ENCODE data around the gene SF1.
"Not testable (repeated sequence)": the region's sequence is repeated elsewhere in the genome, so short reads cannot be mapped to it uniquely, and the experiment has no call there.

Gene SF1, protein sequence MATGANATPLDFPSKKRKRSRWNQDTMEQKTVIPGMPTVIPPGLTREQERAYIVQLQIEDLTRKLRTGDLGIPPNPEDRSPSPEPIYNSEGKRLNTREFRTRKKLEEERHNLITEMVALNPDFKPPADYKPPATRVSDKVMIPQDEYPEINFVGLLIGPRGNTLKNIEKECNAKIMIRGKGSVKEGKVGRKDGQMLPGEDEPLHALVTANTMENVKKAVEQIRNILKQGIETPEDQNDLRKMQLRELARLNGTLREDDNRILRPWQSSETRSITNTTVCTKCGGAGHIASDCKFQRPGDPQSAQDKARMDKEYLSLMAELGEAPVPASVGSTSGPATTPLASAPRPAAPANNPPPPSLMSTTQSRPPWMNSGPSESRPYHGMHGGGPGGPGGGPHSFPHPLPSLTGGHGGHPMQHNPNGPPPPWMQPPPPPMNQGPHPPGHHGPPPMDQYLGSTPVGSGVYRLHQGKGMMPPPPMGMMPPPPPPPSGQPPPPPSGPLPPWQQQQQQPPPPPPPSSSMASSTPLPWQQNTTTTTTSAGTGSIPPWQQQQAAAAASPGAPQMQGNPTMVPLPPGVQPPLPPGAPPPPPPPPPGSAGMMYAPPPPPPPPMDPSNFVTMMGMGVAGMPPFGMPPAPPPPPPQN

GRCh38 chr11:64778473-64779298 lies at the start of gene SF1:
TSS of gene SF1 (minus strand) at chr11:64778542. CDS start at chr11:64778392, 150 bp downstream.
- peak; percentile 89 to 98 (median 95) for DNase-seq (ENCODE audit: low read depth in 2 of 3, low spot score in 2 of 3)

GRCh38 chr11:64827451-64827839 lies 49.1 kb upstream of the SF1 start:
- DNase-seq (ENCODE audit: low read depth in 2 of 3, low spot score in 2 of 3): no peak

DNA sequence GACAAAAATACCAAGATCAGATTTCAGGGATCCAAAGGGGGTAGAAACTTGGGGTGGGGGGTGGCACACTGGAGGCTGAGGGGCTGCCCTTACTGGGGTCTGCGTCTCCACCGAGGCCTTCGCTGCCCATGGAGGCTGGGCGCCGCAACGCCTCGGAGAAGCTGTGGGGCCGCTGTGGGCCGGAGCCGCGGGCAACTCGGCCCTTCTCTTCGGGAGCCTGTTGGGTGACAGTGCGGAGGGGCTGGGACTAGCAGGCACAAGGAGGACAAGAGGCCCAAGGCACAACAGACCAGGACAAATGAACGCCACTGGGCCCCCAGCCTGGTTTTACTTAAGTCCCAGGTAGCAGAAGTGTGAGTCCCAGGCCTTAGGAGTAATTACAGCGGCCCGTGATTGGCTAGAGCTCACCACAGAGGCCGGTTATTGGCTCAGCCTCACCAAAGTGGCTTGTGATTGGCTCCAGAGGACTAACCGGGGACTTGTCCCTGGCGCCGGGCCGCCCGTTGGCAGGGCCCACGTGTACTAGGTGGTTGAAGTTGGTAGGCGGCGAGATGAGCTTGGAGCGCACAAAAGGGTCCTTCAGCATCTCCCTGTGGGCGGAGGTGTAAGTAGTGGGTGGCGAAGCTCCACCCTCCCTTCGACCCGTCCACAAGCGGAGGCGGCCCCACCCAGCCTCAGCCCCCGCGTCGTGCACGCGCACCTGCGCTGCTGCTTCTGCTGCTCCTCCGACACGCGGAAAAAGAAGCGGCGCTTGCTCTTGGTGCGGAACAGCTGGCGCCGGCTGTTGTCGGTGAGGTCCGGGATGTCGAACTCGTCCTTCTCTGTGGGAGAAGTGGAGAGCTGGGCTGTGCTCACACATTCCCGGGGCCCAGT lies 48.5 kb upstream of the SF1 start:
- DNase-seq (ENCODE audit: low read depth in 2 of 3, low spot score in 2 of 3): no peak

GRCh38 chr11:64826062-64826461 lies 47.7 kb upstream of the SF1 start:
- DNase-seq (ENCODE audit: low read depth in 2 of 3, low spot score in 2 of 3): no peak

DNA sequence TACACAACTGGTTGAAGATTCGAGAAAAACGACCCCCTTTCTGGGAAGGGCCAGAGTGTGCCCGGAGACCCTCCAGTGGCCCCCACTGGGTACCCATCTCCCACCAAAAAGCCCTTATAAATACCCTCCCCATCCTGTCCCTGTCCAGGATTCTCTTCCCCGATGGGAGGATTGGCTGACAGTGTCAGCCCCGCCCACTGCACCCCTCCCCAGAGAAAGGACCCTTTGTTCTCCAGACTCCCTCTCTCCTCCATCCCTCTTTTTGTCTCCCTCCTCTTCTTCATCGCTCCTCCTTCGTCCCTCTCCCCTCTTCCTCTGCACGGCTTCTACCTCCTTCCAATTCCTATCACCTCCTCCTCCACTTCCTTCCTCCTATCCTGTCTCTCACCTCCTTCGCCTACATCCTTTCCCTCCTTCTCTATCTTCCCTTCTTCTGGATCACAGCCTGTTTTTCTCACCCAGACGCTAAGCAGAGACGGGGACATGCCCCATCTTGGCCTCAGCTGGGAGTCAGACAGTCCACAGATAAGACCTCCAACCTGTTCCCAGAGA lies 45.3 kb upstream of the SF1 start:
- no peak for DNase-seq (ENCODE audit: low read depth in 2 of 3, low spot score in 2 of 3)

DNA sequence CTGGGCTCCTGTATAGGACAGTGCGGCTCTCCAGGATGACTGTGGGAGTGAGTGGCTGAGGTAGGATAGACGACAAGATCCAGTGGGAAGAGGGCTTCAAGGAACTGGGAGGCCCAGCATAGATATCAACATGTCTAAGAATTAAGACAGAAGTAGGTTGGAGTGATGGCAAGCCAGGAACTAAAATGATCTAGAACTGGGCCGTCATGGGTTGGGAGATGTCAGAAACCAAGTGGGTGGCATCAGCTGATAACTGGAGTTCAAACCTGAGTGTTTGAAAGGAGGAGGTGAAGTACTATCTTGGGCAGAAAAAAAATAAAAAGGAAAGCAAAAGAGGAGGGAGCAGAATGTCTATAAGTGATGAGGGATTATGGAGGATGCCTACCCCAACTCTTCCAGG lies 39.1 kb upstream of the SF1 start:
- no peak for DNase-seq (ENCODE audit: low read depth in 2 of 3, low spot score in 2 of 3)

DNA sequence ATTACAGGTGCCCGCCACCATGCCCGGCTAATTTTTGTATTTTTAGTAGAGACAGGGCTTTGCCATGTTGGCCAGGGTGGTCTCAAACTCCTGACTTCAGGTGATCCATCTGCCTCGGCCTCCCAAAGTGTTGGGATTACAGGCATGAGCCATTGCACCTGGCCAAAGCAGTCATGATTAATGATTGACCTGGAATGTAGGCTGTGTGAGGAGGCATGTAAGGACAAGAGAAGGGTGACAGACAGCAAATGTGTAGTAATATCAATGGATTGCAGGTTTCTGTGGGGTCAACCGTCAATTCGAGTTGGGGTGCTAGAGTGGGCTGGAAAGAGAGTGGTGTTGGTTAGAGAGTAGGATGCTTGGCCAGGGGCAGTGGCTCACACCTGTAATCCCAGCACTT lies 37.1 kb upstream of the SF1 start:
- not testable (repeated sequence) for DNase-seq (ENCODE audit: low read depth in 2 of 3, low spot score in 2 of 3)

- DNase-seq (ENCODE audit: low read depth in 2 of 3, low spot score in 2 of 3): no peak
Measured at GRCh38 chr11:64814712-64815187, 36.4 kb upstream of the SF1 start.

DNA sequence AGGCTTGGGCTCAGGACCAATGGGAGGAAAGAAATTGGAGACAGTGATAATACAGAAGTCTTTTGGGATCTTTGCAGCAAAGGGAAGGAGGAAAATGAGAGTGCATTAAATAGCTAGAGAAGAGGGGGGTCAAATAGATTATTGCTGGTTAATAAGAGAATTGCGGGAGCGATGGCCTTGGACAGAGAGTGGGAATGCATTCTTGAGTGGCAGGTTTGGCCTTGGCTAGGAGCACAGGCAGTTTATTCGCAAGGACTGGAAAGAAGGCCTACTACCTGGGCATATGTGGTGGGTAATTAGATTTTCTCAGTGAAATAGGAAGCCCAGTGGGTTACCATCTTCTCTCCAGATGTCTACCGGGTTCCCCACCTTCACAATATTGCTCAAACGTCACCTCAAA lies 35.5 kb upstream of the SF1 start:
- no peak for DNase-seq (ENCODE audit: low read depth in 2 of 3, low spot score in 2 of 3)

GRCh38 chr11:64810891-64811272 lies 32.5 kb upstream of the SF1 start:
- no peak for DNase-seq (ENCODE audit: low read depth in 2 of 3, low spot score in 2 of 3)

DNA sequence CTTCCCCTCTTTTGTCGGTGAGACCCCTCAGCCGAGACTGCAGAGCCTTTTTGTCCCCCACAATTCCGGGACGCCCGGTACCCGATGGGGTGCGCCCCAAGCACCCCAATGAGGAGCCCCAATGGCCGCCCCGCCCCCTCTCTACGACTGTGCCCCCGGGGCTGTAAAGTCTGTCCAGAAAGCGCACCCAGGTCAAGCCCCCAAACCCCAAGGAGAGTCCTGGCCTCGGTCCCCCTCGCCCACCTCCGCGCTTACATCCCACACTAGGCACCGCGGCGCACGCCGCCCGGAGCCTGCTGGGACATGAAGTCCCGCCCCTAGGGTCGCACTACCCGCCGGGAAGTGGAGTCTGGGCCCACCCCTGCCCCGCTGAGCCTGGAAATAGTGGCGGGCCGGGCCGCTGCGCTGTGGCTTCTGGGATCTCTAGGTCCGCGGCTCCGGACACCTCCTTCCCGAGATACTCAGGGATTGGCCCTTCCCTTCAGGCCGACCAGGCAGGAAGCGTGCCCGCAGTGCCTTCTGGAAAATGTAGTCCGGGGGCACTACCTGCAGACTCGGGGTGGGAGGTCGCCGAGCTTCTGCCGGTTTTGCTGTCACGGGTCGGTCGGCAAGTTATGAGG lies 32.0 kb upstream of the SF1 start, which contains the start of gene MEN1:
TSS of gene MEN1 (minus strand) at position 281 of the 620 bp plus-strand sequence. CDS start 442 bp downstream, outside the sequence.
- peak; percentile 66 to 76 (median 71) for DNase-seq (ENCODE audit: low read depth in 2 of 3, low spot score in 2 of 3)

DNA sequence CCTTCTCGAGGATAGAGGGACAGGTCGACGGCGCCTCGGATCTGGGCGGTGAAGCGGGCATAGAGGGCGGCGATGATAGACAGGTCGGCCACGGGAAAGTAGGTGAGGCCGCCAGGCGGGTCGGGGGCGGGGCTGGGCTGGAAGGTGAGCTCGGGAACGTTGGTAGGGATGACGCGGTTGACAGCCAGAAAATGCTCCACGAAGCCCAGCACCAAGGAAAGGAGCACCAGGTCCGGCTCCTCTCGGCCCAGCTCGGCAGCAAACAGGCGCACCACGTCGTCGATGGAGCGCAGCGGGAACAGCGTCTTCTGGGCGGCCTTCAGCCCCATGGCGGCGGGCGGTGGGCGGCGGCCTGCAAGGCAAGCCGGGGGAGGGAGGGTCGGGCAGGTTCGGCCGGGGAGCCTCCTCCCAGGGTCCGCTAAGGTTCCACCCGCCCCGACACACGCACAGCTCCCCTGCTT lies 31.5 kb upstream of the SF1 start:
- no peak for DNase-seq (ENCODE audit: low read depth in 2 of 3, low spot score in 2 of 3)

GRCh38 chr11:64805481-64805880 lies 27.1 kb upstream of the SF1 start:
- DNase-seq (ENCODE audit: low read depth in 2 of 3, low spot score in 2 of 3): no peak

DNA sequence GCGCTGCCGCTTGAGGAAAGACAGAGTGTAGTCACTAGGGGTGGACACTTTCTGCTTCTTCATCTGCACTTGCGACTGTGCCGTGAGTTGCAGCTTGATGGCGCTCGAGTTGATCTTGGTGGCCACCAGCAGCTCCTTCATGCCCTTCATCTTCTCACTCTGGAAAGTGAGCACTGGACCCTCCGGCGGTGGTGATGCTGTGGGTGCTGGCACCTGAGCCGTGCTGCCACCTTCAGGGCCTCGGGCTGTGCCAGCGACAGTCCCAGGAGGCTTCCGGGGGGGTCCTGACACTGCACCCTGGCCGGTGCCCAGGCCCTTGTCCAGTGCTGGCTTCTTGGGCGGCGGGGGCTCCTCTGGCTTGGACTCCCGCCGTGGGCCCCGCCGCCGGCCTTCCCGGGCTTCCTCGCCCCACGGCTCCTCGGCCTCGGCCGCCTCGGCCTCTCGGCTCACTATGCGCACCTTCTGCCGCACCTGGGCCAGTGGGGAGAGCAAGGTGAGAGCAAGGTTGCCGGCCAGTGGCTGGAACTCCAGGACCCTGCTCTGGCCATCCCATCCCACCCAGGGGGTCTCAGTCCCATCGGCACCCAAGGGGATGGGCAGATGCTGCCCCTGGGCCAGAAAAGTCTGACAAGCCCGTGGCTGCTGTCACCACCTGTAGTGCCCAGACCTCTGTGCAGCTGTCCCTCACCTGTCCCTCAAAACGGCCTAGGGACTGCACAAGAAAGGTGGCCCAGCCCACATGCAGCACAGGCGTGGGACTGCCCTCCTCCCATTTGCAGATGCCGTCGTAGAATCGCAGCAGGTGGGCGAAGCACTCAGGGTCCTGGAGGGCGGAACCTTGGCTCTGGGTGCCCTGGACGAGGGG lies 26.2 kb upstream of the SF1 start:
- DNase-seq (ENCODE audit: low read depth in 2 of 3, low spot score in 2 of 3): no peak

- no peak for DNase-seq (ENCODE audit: low read depth in 2 of 3, low spot score in 2 of 3)
Measured at GRCh38 chr11:64803846-64804345, 25.6 kb upstream of the SF1 start.

DNA sequence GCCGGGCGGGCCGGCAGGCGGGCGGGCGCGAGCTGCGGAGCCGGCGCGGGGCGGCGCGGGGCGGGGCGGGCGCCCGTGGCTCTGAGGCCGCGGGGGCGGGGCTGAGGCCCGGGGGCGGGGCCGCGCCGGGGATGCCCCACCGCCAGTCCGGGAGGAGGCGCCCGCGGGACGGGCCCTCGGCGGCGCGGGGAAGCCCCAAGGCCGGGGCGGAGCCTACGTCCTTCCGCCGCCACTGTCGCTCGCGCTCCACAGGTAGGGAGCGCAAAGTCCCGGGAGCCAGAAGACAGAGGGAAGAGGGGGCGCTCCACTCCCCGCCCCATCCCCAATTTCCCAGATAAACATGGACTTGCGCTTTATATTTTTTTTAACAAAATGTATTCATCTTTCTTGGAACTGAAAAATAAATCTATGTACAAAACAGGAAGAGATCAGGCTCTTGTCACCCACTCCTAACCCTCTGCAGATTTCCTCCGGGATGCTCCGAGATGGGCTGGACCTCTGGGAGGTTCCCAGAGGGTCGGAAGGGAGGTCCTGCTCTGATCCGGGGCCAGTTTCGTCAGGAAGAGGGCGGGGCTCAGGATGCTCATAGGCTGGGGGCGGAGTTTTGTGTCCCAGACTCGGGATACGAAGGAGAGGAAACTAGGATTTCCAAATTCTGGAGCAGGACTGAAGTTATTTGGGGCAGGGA lies 25.0 kb upstream of the SF1 start, which contains the start of gene MAP4K2:
TSS of gene MAP4K2 (minus strand) at position 57 of the 688 bp plus-strand sequence. CDS start 65 bp downstream, outside the sequence.
- DNase-seq (ENCODE audit: low read depth in 2 of 3, low spot score in 2 of 3): peak in 2 of 3 experiments; percentile 57 to 73

- no peak for DNase-seq (ENCODE audit: low read depth in 2 of 3, low spot score in 2 of 3)
Measured at GRCh38 chr11:64802370-64803157, 24.2 kb upstream of the SF1 start.
